Mucosa of descending colon (tissue), 3 donors: ENCODE measurements around the gene ELOB. TPM values are rescaled to one million over a fixed set of nuclear protein-coding genes. Genes with fewer than 3 reads are reported as not detected.

Experiments
- ATAC-seq: fragments of 200-7000 bp; cut with Tn5 transposase; one replicate; pipeline ENCODE4 v1.9.1; 2020; ENCODE audit warnings: mild to moderate bottlenecking, moderate library complexity
- DNase-seq, 3 donors: peaks; one replicate each; pipeline ENCODE4 v3.0.0-alpha.2; 2020
- H3K36me3 ChIP-seq: fragments of 200-600 bp; one replicate; pipeline ENCODE4 v1.8.0; 2021; ENCODE audit warnings: low read depth, mild to moderate bottlenecking
- H3K4me1 ChIP-seq: fragments of 200-600 bp; one replicate; pipeline ENCODE4 v1.8.0; 2021; ENCODE audit warnings: low read depth, mild to moderate bottlenecking
- H3K4me3 ChIP-seq: fragments of 200-600 bp; one replicate; pipeline ENCODE4 v1.8.0; 2021; ENCODE audit warnings: mild to moderate bottlenecking
- H3K9me3 ChIP-seq: fragments of 200-600 bp; one replicate; pipeline ENCODE4 v1.8.0; 2021; ENCODE audit warnings: mild to moderate bottlenecking
- intact Hi-C, 2 donors: fragments of 100-400 bp; cut with DNase I in 1 of 2; cut with micrococcal nuclease in 1 of 2; formaldehyde crosslinking; loops; one replicate each; pipeline versions ENCODE4 v1.11.0 to v1.11.1; 2022; cut with DNase I, micrococcal nuclease
- total RNA-seq, 3 donors: library from RNA; stranded (reverse); fragmentation: NEBNext Ultra II Directional in 2 of 3; extraction: Animal tissue kit (Norgen Biotek cat#: 25700) in 2 of 3; gene quantifications; one replicate each; pipeline versions ENCODE4 v1.2.1 to v1.2.4, GENCODE V29; 2021 to 2023
- TF ChIP-seq, protein P1 (sequence below): fragments of 200-600 bp; IDR thresholded peaks from one replicate; pipeline ENCODE4 v1.8.0; 2022; ENCODE audit warnings: antibody characterized with exemption, mild to moderate bottlenecking
- donor health status: DM: no; HTN: no; CAD: no; lungs with moderate emphysema.
- donor health status: DM: no; HTN: no; CAD: no.
- donor health status: DM: no; HTN: yes; CAD: no.

The ELOB gene
- total RNA-seq, 3 donors from 2014 or later = 231 to 296 (median 285) TPM

DNA sequence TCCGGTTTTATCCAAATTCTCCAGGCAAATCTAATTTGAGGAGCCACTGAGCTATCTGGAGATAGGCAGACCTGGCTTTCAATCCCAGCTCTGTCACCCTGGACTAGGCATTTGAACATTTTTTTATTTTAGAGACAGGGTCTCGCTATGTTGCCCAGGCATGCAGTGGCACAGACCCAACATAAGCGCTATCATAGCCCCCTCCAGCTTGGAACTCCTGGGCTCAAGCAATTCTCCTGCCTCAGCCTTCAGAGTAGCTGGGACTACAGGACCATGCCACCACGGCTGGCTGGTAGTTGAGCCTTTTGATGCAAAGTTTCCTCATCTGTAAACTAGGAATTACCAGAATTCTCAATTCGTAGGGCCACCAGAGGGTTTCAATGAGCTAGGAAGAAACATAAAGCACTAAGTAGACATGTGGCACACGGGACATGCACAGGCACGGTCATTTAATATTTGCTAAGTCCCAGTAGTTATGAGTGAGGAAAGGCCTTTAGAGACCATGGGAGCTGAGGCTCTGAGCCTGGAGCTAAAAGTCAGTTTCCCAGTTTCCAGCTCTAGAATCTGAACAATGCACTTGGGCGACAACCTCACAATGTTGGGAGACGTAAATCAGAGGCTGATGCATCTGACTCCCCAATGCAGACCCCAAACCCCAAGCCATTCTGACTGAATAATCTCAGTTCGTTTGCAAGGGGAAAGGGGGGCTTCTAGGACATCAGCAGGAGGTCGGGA, 1.1 kb downstream of the ELOB start:
- DNase-seq (no peak), ATAC-seq (no peak)
- TF ChIP-seq, protein P1, sequence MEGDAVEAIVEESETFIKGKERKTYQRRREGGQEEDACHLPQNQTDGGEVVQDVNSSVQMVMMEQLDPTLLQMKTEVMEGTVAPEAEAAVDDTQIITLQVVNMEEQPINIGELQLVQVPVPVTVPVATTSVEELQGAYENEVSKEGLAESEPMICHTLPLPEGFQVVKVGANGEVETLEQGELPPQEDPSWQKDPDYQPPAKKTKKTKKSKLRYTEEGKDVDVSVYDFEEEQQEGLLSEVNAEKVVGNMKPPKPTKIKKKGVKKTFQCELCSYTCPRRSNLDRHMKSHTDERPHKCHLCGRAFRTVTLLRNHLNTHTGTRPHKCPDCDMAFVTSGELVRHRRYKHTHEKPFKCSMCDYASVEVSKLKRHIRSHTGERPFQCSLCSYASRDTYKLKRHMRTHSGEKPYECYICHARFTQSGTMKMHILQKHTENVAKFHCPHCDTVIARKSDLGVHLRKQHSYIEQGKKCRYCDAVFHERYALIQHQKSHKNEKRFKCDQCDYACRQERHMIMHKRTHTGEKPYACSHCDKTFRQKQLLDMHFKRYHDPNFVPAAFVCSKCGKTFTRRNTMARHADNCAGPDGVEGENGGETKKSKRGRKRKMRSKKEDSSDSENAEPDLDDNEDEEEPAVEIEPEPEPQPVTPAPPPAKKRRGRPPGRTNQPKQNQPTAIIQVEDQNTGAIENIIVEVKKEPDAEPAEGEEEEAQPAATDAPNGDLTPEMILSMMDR = no peak
- peaks cover 16% of the 10 kb centered on the region for H3K4me1 ChIP-seq
- H3K36me3 ChIP-seq = peaks cover 4% of the 10 kb centered on the region
- no peak overlapping the region for H3K4me3 ChIP-seq
- no peaks in the 10 kb centered on the region for H3K9me3 ChIP-seq
- intact Hi-C loops = no loop called here

DNA sequence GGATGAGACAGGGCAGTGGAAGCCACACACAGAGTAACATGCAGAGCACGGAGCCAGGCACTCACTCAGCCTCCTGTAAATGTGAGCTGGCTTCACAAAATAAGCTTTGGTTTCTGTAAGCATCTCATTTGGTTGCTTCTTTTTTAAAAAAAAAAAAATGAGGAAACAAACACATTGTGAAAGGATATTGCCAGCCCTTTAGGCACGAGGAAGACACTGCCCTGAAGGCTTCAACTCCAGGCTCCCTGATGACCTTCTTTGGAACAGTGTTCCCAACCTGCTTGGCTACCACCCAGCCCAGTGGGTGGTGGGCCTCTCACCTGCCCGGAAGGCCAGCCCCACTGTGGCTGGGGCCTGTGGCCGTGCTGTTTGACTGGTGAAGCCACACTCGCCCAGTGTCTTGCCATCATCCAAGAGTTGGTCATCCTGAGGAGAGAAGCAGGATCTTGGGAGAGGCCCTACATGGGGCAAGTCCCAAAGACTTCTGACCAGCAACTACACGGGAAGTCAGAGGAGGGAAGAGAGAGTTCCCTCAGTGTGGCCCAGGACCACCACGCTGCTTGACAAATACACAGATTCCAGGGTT, 1.9 kb downstream of the ELOB start:
- DNase-seq (no peak), ATAC-seq (no peak)
- Histone ChIP-seq H3K36me3 (peaks cover 4% of the 10 kb centered on the region), H3K4me1 (peaks cover 20% of the 10 kb centered on the region), H3K4me3 (no peak overlapping the region), H3K9me3 (no peaks in the 10 kb centered on the region)
- TF ChIP-seq, protein P1 = no peak
- intact Hi-C loops = no loop called here

GRCh38 chr16:2774161-2774891, 2.8 kb downstream of the ELOB start:
- Histone ChIP-seq H3K4me1 (peaks cover 27% of the 10 kb centered on the region), H3K4me3 (no peak overlapping the region), H3K36me3 (peaks cover 4% of the 10 kb centered on the region), H3K9me3 (no peaks in the 10 kb centered on the region)
- no peak for ATAC-seq
- DNase-seq = no peak
- intact Hi-C loops = no loop called here
- TF ChIP-seq, protein P1 = no peak

- no peak for ATAC-seq
- H3K36me3 ChIP-seq = peaks cover 4% of the 10 kb centered on the region
- DNase-seq = no peak
- no peaks in the 10 kb centered on the region for H3K9me3 ChIP-seq
- intact Hi-C loops = no loop called here
- H3K4me1 ChIP-seq = peaks cover 26% of the 10 kb centered on the region
- TF ChIP-seq, protein P1 = no peak
- no peak overlapping the region for H3K4me3 ChIP-seq
Observed at GRCh38 chr16:2773188-2773968, 3.7 kb downstream of the ELOB start.

DNA sequence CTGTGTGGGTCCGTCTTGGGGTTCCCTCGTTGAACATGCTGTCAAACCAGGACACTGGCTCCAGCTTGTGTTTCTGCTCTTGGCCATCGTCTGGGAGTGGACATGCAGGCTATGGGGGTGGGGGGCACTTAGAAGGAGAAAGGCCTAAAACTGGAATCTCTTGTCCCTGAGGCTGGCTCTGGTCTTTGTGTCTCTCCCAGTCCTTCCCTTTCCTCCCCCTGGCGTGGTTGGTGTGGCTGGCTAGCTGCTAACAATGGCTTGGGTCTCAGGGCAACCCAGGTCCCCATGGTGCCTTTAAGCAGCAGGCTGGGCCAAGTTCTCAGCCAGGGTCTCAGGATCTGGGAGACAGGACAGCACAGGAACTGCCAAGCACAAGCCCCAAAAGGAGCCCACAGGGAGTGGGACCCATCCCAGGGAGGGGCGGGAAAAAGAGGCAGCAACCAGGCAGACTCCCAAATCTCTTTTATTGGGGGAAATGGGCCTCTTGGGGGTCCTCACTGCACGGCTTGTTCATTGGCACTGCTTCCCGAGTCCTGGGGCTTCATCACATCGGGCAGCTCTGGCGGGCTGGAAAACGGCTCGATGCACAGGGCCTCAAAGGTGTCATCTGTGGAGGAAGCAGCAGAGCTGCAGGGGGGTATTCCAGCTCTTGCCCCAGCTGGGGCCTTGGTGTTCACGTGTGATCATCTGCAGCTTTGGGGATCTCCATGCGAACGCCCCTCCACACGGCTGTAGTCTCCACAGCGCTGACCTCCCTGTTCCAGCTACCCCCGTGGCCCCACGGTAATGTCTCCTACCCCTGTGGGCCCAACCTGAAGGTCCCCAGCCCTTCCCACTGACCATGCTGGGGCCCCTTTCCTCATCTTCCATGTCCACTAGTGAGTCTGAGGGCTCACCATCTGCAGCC, 5.3 kb downstream of the ELOB start:
- H3K36me3 ChIP-seq = peaks cover 4% of the 10 kb centered on the region
- H3K4me1 ChIP-seq = peaks cover 26% of the 10 kb centered on the region
- H3K9me3 ChIP-seq = no peaks in the 10 kb centered on the region
- TF ChIP-seq, protein P1 = no peak
- DNase-seq = no peak
- no peak overlapping the region for H3K4me3 ChIP-seq
- ATAC-seq = no peak
- intact Hi-C loops = no loop called here
